ENCODE results near the gene SLIRP. TPM values are rescaled to one million over a fixed set of nuclear protein-coding genes. Genes with fewer than 3 reads are reported as not detected.

The SLIRP gene
- total RNA-seq, 1 experiment from 2014 or later = 162 TPM

GRCh38 chr14:77721437-77721836, 13.5 kb downstream of the SLIRP start:
- H3K4me3 ChIP-seq (ENCODE audit: low read depth in 2 of 2, low read length in 2 of 2) = no peak overlapping the region
- H3K36me3 ChIP-seq (ENCODE audit: control insufficient read depth, insufficient read depth, low read length) = peaks cover 19% of the 10 kb centered on the region; the same call in 1 of the 2 replicates
- TF ChIP-seq, protein P1, sequence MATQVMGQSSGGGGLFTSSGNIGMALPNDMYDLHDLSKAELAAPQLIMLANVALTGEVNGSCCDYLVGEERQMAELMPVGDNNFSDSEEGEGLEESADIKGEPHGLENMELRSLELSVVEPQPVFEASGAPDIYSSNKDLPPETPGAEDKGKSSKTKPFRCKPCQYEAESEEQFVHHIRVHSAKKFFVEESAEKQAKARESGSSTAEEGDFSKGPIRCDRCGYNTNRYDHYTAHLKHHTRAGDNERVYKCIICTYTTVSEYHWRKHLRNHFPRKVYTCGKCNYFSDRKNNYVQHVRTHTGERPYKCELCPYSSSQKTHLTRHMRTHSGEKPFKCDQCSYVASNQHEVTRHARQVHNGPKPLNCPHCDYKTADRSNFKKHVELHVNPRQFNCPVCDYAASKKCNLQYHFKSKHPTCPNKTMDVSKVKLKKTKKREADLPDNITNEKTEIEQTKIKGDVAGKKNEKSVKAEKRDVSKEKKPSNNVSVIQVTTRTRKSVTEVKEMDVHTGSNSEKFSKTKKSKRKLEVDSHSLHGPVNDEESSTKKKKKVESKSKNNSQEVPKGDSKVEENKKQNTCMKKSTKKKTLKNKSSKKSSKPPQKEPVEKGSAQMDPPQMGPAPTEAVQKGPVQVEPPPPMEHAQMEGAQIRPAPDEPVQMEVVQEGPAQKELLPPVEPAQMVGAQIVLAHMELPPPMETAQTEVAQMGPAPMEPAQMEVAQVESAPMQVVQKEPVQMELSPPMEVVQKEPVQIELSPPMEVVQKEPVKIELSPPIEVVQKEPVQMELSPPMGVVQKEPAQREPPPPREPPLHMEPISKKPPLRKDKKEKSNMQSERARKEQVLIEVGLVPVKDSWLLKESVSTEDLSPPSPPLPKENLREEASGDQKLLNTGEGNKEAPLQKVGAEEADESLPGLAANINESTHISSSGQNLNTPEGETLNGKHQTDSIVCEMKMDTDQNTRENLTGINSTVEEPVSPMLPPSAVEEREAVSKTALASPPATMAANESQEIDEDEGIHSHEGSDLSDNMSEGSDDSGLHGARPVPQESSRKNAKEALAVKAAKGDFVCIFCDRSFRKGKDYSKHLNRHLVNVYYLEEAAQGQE (IDR thresholded peaks at IDR 0.05; ENCODE audit: insufficient read depth in 1 of 2, low read depth in 2 of 2, low read length in 1 of 2) = no peak
- TF ChIP-seq SIN3A (IDR thresholded peaks at IDR 0.05; ENCODE audit: borderline replicate concordance, insufficient read depth, low read depth, low read length) (no peak), TCF7L2 (IDR thresholded peaks at IDR 0.05; ENCODE audit: low read depth, low read length) (no peak), POLR2AphosphoS5 (IDR thresholded peaks at IDR 0.05; ENCODE audit: low read depth, low read length) (no peak)
- TF ChIP-seq, protein P2, sequence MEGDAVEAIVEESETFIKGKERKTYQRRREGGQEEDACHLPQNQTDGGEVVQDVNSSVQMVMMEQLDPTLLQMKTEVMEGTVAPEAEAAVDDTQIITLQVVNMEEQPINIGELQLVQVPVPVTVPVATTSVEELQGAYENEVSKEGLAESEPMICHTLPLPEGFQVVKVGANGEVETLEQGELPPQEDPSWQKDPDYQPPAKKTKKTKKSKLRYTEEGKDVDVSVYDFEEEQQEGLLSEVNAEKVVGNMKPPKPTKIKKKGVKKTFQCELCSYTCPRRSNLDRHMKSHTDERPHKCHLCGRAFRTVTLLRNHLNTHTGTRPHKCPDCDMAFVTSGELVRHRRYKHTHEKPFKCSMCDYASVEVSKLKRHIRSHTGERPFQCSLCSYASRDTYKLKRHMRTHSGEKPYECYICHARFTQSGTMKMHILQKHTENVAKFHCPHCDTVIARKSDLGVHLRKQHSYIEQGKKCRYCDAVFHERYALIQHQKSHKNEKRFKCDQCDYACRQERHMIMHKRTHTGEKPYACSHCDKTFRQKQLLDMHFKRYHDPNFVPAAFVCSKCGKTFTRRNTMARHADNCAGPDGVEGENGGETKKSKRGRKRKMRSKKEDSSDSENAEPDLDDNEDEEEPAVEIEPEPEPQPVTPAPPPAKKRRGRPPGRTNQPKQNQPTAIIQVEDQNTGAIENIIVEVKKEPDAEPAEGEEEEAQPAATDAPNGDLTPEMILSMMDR (IDR thresholded peaks at IDR 0.05) = no peak
- H3K4me1 ChIP-seq (ENCODE audit: control insufficient read depth, insufficient read depth, low read length) = no peaks in the 10 kb centered on the region
- POLR2A ChIA-PET = no interaction called here
- CTCF ChIA-PET = no interaction called here
- H3K9me3 ChIP-seq (ENCODE audit: control insufficient read depth, insufficient read depth, low read depth, low read length) = no peaks in the 10 kb centered on the region
- intact Hi-C loops (cut with micrococcal nuclease; ENCODE audit: unreplicated experiment) = no loop called here
- BruUV-seq (replicated peaks) = no TSS peak
- no peak for DNase-seq (ENCODE audit: low read depth, low spot score)
- ATAC-seq = no peak
- no peaks in the 10 kb centered on the region for H3K27me3 ChIP-seq (ENCODE audit: control insufficient read depth, insufficient read depth, low read length)
- in situ Hi-C loops (cut with HindIII; ENCODE audit: low pct_unique_long_range_greater_than_20kb, low sequenced_read_pairs) = no loop called here
- H3K27ac ChIP-seq (ENCODE audit: low read length) = no peak overlapping the region

- no peak for ATAC-seq
- H3K4me1 ChIP-seq (ENCODE audit: control insufficient read depth, insufficient read depth, low read length) = no peaks in the 10 kb centered on the region
- H3K36me3 ChIP-seq (ENCODE audit: control insufficient read depth, insufficient read depth, low read length) = peaks cover 19% of the 10 kb centered on the region; the same call in 1 of the 2 replicates
- in situ Hi-C loops (cut with HindIII; ENCODE audit: low pct_unique_long_range_greater_than_20kb, low sequenced_read_pairs) = no loop called here
- no peaks in the 10 kb centered on the region for H3K27me3 ChIP-seq (ENCODE audit: control insufficient read depth, insufficient read depth, low read length)
- intact Hi-C loops (cut with micrococcal nuclease; ENCODE audit: unreplicated experiment) = no loop called here
- no peaks in the 10 kb centered on the region for H3K9me3 ChIP-seq (ENCODE audit: control insufficient read depth, insufficient read depth, low read depth, low read length)
- TF ChIP-seq SIN3A (IDR thresholded peaks at IDR 0.05; ENCODE audit: borderline replicate concordance, insufficient read depth, low read depth, low read length) = no peak
- TF ChIP-seq POLR2AphosphoS5 (IDR thresholded peaks at IDR 0.05; ENCODE audit: low read depth, low read length) = no peak
- TF ChIP-seq TCF7L2 (IDR thresholded peaks at IDR 0.05; ENCODE audit: low read depth, low read length) = no peak
- TF ChIP-seq, protein P1 (IDR thresholded peaks at IDR 0.05; ENCODE audit: insufficient read depth in 1 of 2, low read depth in 2 of 2, low read length in 1 of 2) = no peak
- TF ChIP-seq, protein P2 (IDR thresholded peaks at IDR 0.05) = no peak
- DNase-seq (ENCODE audit: low read depth, low spot score) = no peak
- no TSS peak for BruUV-seq (replicated peaks)
- no peak overlapping the region for H3K27ac ChIP-seq (ENCODE audit: low read length)
- ChIA-PET CTCF (no interaction called here), POLR2A (no interaction called here)
- no peak overlapping the region for H3K4me3 ChIP-seq (ENCODE audit: low read depth in 2 of 2, low read length in 2 of 2)
Observed at GRCh38 chr14:77722301-77722700, 14.4 kb downstream of the SLIRP start.

Measured in Panc1 (cell line).